ENCODE measurements around the gene EDEM2. TPM values are rescaled to one million over a fixed set of nuclear protein-coding genes. Genes with fewer than 3 reads are reported as not detected.
"Not testable (repeated sequence)": the region's sequence is repeated elsewhere in the genome, so short reads cannot be mapped to it uniquely, and the experiment has no call there.

Gene EDEM2
- polyA plus RNA-seq, 3 donors, result 39.5 to 86.1 (median 75.6) TPM

DNA sequence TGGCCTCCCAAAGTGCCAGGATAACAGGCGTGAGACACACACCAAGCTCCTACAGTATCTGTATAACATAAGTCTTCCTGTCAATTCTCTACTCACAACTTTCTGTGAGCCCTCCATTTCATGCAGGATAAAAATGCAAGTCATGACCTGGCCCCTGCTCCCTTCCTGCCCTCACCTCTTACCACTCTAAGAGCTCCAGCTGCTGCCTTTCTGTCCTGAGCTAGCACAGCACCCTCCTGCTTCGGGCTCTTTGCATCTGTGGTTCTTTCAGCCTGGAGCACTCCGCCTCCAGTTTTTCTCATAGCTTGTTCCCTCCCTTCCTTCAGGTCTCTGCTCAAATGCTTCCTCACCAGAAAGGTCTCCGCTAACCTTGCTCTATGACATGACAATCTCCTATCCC is 30.9 kb downstream of the EDEM2 start:
- H3K4me1 Mint-ChIP-seq, result peaks cover 11% of the 10 kb centered on the region
- no peaks in the 10 kb centered on the region for H3K4me1 ChIP-seq (ENCODE audit: control insufficient read depth in 1 of 2, insufficient read depth in 2 of 2, low read length in 2 of 2)
- no peaks in the 10 kb centered on the region for H3K9me3 Mint-ChIP-seq
- peaks cover 9% of the 10 kb centered on the region for H4K20me1 ChIP-seq (ENCODE audit: insufficient read depth, low read length)
- no peak overlapping the region for H3K27ac ChIP-seq (ENCODE audit: low read depth in 1 of 2, low read length in 2 of 2)
- no peak overlapping the region for H3K4me2 ChIP-seq (replicated peaks; ENCODE audit: extremely low read depth, low read length, poor library complexity, severe bottlenecking)
- H3K79me2 ChIP-seq (ENCODE audit: insufficient read depth, low read length), result no peaks in the 10 kb centered on the region
- intact Hi-C loops (cut with micrococcal nuclease), result no loop called here
- H2AFZ ChIP-seq (ENCODE audit: insufficient read depth, low read depth, low read length, poor library complexity, severe bottlenecking), result no peak overlapping the region
- H3K9me3 ChIP-seq (replicated peaks in 1 of 2; ENCODE audit: control insufficient read depth in 1 of 2, insufficient read depth in 1 of 2, low read length in 2 of 2), result no peaks in the 10 kb centered on the region
- no peak overlapping the region for H3K9ac ChIP-seq (ENCODE audit: insufficient read depth, low read length, poor library complexity, severe bottlenecking)
- peaks cover 59 to 79% of the 10 kb centered on the region in 2 donors for H3K36me3 ChIP-seq (replicated peaks in 1 of 2; ENCODE audit: control insufficient read depth in 1 of 2, insufficient read depth in 2 of 2, low read length in 2 of 2)
- H3K36me3 Mint-ChIP-seq, result peaks cover 71 to 88% of the 10 kb centered on the region in 2 donors
- peak overlapping the region in 2 of 7 donors; percentile 0 to 74 for H3K27ac Mint-ChIP-seq
- peaks cover 0 to 3% (median 0%) of the 10 kb centered on the region in 3 donors for H3K27me3 Mint-ChIP-seq (ENCODE audit: low read depth in 3 of 3)
- TF ChIP-seq, protein P1, sequence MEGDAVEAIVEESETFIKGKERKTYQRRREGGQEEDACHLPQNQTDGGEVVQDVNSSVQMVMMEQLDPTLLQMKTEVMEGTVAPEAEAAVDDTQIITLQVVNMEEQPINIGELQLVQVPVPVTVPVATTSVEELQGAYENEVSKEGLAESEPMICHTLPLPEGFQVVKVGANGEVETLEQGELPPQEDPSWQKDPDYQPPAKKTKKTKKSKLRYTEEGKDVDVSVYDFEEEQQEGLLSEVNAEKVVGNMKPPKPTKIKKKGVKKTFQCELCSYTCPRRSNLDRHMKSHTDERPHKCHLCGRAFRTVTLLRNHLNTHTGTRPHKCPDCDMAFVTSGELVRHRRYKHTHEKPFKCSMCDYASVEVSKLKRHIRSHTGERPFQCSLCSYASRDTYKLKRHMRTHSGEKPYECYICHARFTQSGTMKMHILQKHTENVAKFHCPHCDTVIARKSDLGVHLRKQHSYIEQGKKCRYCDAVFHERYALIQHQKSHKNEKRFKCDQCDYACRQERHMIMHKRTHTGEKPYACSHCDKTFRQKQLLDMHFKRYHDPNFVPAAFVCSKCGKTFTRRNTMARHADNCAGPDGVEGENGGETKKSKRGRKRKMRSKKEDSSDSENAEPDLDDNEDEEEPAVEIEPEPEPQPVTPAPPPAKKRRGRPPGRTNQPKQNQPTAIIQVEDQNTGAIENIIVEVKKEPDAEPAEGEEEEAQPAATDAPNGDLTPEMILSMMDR (IDR thresholded peaks at IDR 0.05), result no peak
- H3K4me3 Mint-ChIP-seq, result no peak overlapping the region
- no peak overlapping the region for H3K4me3 ChIP-seq (replicated peaks in 1 of 3; ENCODE audit: low read depth in 2 of 3, low read length in 3 of 3)
- WGBS (ENCODE audit: insufficient coverage), result 60% methylated on average over 3 of the region's 4 CpGs
- H3K27me3 ChIP-seq (ENCODE audit: control insufficient read depth in 2 of 2, insufficient read depth in 2 of 2, low read length in 2 of 2), result no peaks in the 10 kb centered on the region
- no peak for DNase-seq

DNA sequence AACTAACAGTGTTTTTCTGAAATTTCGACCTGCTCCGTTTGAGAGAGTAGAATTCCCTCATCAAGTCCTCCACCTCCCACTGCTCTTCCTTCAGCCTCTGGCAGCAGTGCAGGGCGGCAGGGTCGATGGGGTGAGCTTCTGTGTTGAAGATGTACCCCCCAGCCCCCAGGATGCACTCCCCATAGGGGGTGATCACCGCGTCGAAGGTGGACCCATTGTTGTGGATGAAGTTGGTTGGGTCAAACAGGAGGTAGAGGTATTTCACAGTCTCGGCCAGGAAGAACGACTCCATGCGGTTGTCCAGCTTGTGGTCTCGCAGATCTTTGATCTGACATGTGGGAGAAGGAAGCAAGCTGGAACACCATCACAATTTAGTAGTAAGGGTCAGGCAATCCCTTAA is 31.5 kb downstream of the EDEM2 start:
- H3K9ac ChIP-seq (ENCODE audit: insufficient read depth, low read length, poor library complexity, severe bottlenecking), result no peak overlapping the region
- no peak overlapping the region for H3K4me3 ChIP-seq (replicated peaks in 1 of 3; ENCODE audit: low read depth in 2 of 3, low read length in 3 of 3)
- no peaks in the 10 kb centered on the region for H3K27me3 ChIP-seq (ENCODE audit: control insufficient read depth in 2 of 2, insufficient read depth in 2 of 2, low read length in 2 of 2)
- Mint-ChIP-seq H3K36me3 (peaks cover 72 to 88% of the 10 kb centered on the region in 2 donors), H3K27ac (peak overlapping the region in 1 of 7 donors; percentile 73), H3K4me3 (no peak overlapping the region), H3K4me1 (peaks cover 16% of the 10 kb centered on the region), H3K9me3 (no peaks in the 10 kb centered on the region), H3K27me3 (ENCODE audit: low read depth in 3 of 3) (peaks cover 0 to 3% (median 0%) of the 10 kb centered on the region in 3 donors)
- no peaks in the 10 kb centered on the region for H3K79me2 ChIP-seq (ENCODE audit: insufficient read depth, low read length)
- DNase-seq, result no peak
- intact Hi-C loops (cut with micrococcal nuclease), result no loop called here
- H4K20me1 ChIP-seq (ENCODE audit: insufficient read depth, low read length), result peaks cover 9% of the 10 kb centered on the region
- no peak overlapping the region for H3K4me2 ChIP-seq (replicated peaks; ENCODE audit: extremely low read depth, low read length, poor library complexity, severe bottlenecking)
- H3K36me3 ChIP-seq (replicated peaks in 1 of 2; ENCODE audit: control insufficient read depth in 1 of 2, insufficient read depth in 2 of 2, low read length in 2 of 2), result peaks cover 56 to 74% of the 10 kb centered on the region in 2 donors
- TF ChIP-seq, protein P1 (IDR thresholded peaks at IDR 0.05), result no peak
- no peak overlapping the region for H2AFZ ChIP-seq (ENCODE audit: insufficient read depth, low read depth, low read length, poor library complexity, severe bottlenecking)
- H3K9me3 ChIP-seq (replicated peaks in 1 of 2; ENCODE audit: control insufficient read depth in 1 of 2, insufficient read depth in 1 of 2, low read length in 2 of 2), result no peaks in the 10 kb centered on the region
- H3K27ac ChIP-seq (ENCODE audit: low read depth in 1 of 2, low read length in 2 of 2), result no peak overlapping the region
- no peaks in the 10 kb centered on the region for H3K4me1 ChIP-seq (ENCODE audit: control insufficient read depth in 1 of 2, insufficient read depth in 2 of 2, low read length in 2 of 2)
- WGBS (ENCODE audit: insufficient coverage), result 100% methylated on average over 2 of the region's 11 CpGs

DNA sequence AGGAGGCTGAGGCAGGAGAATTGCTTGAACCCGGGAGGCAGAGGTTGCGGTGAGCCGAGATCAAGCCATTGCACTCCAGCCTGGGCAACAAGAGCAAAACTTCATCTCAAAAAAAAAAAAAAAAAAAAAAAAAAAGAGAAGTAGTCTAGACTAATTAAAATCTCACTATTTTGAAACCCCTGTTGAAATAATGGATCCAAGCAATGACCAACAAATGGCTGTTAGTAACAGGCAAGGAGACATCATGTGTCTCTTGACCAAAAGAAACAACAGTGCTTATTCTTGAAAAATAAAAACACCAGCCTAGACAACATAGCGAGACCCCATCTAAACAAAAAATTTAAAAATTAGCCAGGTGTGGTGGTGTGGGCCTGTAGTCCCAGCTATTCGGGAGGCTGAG is 34.9 kb downstream of the EDEM2 start:
- Mint-ChIP-seq H3K36me3 (peaks cover 58 to 76% of the 10 kb centered on the region in 2 donors), H3K4me1 (peaks cover 11% of the 10 kb centered on the region), H3K27ac (peak overlapping the region in 1 of 7 donors; percentile 81)
- WGBS (ENCODE audit: insufficient coverage), result no CpG with 5 or more reads among the region's 5 CpGs
- H3K27me3 ChIP-seq (ENCODE audit: control insufficient read depth in 2 of 2, insufficient read depth in 2 of 2, low read length in 2 of 2); H3K4me3 ChIP-seq (replicated peaks in 1 of 3; ENCODE audit: low read depth in 2 of 3, low read length in 3 of 3); H3K79me2 ChIP-seq (ENCODE audit: insufficient read depth, low read length); H3K9me3 Mint-ChIP-seq; H4K20me1 ChIP-seq (ENCODE audit: insufficient read depth, low read length); H3K27ac ChIP-seq (ENCODE audit: low read depth in 1 of 2, low read length in 2 of 2); H3K27me3 Mint-ChIP-seq (ENCODE audit: low read depth in 3 of 3); DNase-seq; H3K4me2 ChIP-seq (replicated peaks; ENCODE audit: extremely low read depth, low read length, poor library complexity, severe bottlenecking); H2AFZ ChIP-seq (ENCODE audit: insufficient read depth, low read depth, low read length, poor library complexity, severe bottlenecking); H3K4me1 ChIP-seq (ENCODE audit: control insufficient read depth in 1 of 2, insufficient read depth in 2 of 2, low read length in 2 of 2); H3K9ac ChIP-seq (ENCODE audit: insufficient read depth, low read length, poor library complexity, severe bottlenecking); intact Hi-C loops (cut with micrococcal nuclease); H3K4me3 Mint-ChIP-seq; H3K9me3 ChIP-seq (replicated peaks in 1 of 2; ENCODE audit: control insufficient read depth in 1 of 2, insufficient read depth in 1 of 2, low read length in 2 of 2): not testable (repeated sequence)
- peaks cover 29 to 41% of the 10 kb centered on the region in 2 donors for H3K36me3 ChIP-seq (replicated peaks in 1 of 2; ENCODE audit: control insufficient read depth in 1 of 2, insufficient read depth in 2 of 2, low read length in 2 of 2)

All from CD14-positive monocyte (primary cell).